NB4 (cell line): ENCODE data around the gene CBFB.

Experiments
- DNase-seq: peaks from one replicate; pipeline ENCODE4 v3.0.0; 2010; ENCODE audit warnings: low read depth
- H3K4me3 ChIP-seq: one replicate; pipeline ENCODE4 v1.5.1; 2011; ENCODE audit warnings: mild to moderate bottlenecking, low read depth, low read length, moderate library complexity
- MAX ChIP-seq: IDR thresholded peaks from 2 replicates; pipeline ENCODE4 v1.6.1; 2011; ENCODE audit warnings: low read depth, low read length
- MYC ChIP-seq: IDR thresholded peaks from 2 replicates; pipeline ENCODE4 v1.6.1; 2011; ENCODE audit warnings: low read depth, low read length
- POLR2A ChIP-seq: IDR thresholded peaks from 2 replicates; pipeline ENCODE4 v1.6.1; 2011; ENCODE audit warnings: mild to moderate bottlenecking; ENCODE audit not compliant: insufficient read length; ENCODE audit errors: extremely low read depth
- TF ChIP-seq, protein P1 (sequence below): IDR thresholded peaks from one replicate; pipeline ENCODE4 v1.5.1; 2012; ENCODE audit warnings: low read depth, low read length

CBFB gene

DNA sequence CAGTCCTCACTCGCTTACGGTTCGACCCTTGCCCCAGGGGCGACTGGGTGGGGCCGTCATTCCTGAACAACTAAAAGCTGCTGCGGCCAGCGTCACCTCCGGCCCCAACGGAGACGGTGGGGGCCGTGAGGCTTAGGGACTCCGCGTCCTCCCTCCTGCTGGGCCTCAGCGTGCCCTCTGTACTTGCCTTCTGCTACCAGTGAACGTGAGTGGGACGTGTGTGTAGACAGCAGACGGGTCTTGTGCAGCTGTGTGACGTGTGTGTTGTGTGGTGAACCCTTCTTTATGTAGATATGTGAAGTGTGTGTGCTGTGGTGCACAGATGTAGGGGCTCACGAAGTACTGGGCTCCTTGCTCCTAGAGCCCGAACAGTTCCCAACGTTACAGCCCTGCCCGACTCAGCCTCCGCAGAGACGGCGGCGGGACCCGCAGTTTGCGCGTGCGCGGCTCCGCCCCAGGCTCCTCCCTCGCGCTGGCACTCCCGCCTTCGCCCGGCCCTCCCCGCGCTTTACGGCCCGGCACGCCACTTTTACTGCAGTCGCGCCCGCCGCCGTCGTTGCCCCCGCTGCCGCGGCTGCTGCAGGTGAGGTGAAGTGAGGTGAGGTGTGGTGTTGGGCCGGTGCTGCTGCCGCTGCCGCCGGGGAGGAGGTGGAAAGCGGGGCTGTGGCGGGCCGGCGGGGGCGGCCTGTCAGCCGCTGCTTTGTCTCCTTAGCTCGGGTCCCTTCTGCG lies 80.6 kb downstream of the CBFB start, which contains the start of gene PHAF1:
Gene PHAF1 (plus strand): TSS at position 535 of the 729 bp plus-strand sequence. CDS start 235 bp downstream, outside the sequence.
- peak; percentile 89 for TF ChIP-seq POLR2A
- peak; percentile 58; the same call in 1 of the 2 replicates for TF ChIP-seq MAX
- TF ChIP-seq, protein P1, sequence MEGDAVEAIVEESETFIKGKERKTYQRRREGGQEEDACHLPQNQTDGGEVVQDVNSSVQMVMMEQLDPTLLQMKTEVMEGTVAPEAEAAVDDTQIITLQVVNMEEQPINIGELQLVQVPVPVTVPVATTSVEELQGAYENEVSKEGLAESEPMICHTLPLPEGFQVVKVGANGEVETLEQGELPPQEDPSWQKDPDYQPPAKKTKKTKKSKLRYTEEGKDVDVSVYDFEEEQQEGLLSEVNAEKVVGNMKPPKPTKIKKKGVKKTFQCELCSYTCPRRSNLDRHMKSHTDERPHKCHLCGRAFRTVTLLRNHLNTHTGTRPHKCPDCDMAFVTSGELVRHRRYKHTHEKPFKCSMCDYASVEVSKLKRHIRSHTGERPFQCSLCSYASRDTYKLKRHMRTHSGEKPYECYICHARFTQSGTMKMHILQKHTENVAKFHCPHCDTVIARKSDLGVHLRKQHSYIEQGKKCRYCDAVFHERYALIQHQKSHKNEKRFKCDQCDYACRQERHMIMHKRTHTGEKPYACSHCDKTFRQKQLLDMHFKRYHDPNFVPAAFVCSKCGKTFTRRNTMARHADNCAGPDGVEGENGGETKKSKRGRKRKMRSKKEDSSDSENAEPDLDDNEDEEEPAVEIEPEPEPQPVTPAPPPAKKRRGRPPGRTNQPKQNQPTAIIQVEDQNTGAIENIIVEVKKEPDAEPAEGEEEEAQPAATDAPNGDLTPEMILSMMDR: no peak
- TF ChIP-seq MYC: peak; percentile 46; the same call in 1 of the 2 replicates
- DNase-seq: peak; percentile 94
- peak within 1 kb of the TSS; percentile 96 for H3K4me3 ChIP-seq

GRCh38 chr16:67111951-67112444 lies 83.0 kb downstream of the CBFB start:
- DNase-seq: peak; percentile 87
- TF ChIP-seq MAX: no peak
- TF ChIP-seq, protein P1: no peak
- TF ChIP-seq MYC: no peak
- TF ChIP-seq POLR2A: no peak
- no peak overlapping the region for H3K4me3 ChIP-seq

DNA sequence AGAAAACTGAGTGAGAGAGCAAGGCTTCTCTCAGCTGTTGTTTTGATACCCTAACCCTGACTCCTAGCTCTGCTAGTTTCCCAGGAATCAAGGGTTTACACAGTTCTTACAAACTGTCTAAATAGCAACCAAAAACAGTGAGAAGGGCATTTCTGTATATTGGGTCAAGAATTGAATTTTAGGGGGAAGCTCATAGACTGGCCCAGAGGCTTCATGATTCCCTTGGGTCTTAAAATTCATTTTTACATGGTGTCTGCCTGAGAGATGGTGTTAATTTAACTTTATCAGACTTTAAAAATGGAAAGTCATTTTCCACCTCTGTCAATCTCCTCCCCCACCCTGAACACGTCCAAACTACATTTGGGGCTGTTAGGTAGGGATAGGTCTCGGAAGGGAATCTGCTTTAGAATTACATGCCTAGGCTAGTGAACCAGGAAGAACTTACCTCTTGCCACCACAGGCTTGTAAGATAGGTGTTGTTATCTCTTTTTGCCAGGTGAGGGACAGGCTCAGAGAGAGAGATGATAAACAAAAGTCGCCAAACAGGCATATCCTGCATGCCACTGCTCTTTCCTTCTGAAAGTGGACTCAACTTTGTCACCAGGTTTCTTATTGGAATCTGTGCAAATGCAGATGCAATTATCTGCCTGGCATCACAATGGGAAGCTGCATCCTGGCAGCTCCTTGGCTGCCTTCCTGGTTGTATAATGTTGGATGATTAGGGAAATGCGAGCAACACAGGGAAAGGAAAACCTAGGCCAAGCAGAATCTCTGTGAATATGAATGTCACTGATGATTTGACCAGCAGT lies 83.8 kb downstream of the CBFB start:
- H3K4me3 ChIP-seq: no peak overlapping the region
- TF ChIP-seq MYC (no peak), POLR2A (no peak), MAX (no peak)
- TF ChIP-seq, protein P1: no peak
- DNase-seq: no peak

DNA sequence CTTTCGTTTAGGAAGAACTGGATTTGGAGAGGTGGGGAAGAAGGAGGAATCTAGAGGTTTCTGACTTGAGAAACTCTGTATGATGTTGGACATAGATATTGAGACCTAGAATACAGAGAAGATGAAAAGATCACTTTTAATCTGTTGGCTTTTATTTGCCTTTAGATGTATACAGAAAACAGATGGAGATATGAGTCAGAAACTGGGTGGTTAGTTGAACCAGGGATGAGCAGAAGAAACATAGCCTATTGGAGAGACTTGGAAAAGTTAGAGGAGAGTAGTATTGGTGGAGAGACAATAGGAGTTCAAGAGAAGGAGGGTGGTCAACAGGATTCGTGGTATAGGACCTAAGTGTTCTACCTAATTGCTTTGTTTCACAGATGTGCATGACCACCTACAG lies 85.8 kb downstream of the CBFB start:
- no peak for DNase-seq
- no peak overlapping the region for H3K4me3 ChIP-seq
- no peak for TF ChIP-seq POLR2A
- no peak for TF ChIP-seq MAX
- TF ChIP-seq MYC: no peak
- TF ChIP-seq, protein P1: no peak

GRCh38 chr16:67115639-67116038 lies 86.7 kb downstream of the CBFB start:
- no peak overlapping the region for H3K4me3 ChIP-seq
- TF ChIP-seq POLR2A (no peak), MYC (no peak), MAX (no peak)
- TF ChIP-seq, protein P1: no peak
- no peak for DNase-seq
